Hepatocyte (in vitro differentiated cells): ENCODE measurements around the gene SLC25A40.

Experiments used
- EZH2 ChIP-seq: fragments of 200-600 bp; sonication (generic); IDR thresholded peaks from 2 replicates; pipeline ENCODE4 v1.6.1; 2016; ENCODE audit warnings: antibody characterized with exemption, mild to moderate bottlenecking, borderline replicate concordance
- EZH2phosphoT487 ChIP-seq: fragments of 200-600 bp; sonication (generic); IDR thresholded peaks from one replicate; pipeline ENCODE4 v1.6.1; 2018; ENCODE audit warnings: antibody characterized with exemption, mild to moderate bottlenecking, low read depth, moderate library complexity; ENCODE audit not compliant: unreplicated experiment, severe bottlenecking
- TF ChIP-seq, protein P1 (sequence below): fragments of 200-600 bp; sonication (generic); IDR thresholded peaks from 2 replicates; pipeline ENCODE4 v1.5.1; 2016; ENCODE audit warnings: antibody characterized with exemption, mild to moderate bottlenecking; ENCODE audit not compliant: poor library complexity

DNA sequence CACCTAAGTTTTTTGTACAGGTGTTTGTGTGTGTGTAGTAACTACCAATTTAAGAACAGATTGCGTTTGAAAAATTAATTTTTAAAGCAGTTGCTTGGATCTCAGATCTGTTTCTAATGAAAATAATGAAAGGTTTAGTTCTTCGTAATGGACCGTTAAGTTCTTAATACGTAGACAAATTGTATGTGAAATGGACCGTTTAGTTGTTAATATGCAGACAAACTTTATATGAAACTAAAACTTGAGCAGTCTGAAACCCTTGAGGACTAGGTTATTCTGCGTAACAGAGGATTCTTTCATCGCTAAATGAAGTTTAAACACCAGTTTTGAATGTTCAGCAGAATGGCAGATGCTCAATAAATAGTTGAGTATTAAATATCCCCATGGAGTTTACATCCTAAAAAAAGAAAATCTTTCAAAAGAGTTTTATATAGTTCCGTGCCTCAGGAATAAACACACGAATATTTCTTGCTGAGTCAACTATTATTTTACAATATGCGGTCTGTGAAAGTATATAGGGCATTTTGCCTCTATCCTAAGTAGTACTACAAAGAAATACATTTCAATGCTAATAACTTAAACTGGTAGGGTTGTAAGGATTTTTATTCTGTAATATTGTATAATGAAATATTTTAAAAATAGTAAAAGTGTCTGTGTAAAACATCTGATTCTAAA lies 1.3 kb upstream of the SLC25A40 start:
- TF ChIP-seq, protein P1, sequence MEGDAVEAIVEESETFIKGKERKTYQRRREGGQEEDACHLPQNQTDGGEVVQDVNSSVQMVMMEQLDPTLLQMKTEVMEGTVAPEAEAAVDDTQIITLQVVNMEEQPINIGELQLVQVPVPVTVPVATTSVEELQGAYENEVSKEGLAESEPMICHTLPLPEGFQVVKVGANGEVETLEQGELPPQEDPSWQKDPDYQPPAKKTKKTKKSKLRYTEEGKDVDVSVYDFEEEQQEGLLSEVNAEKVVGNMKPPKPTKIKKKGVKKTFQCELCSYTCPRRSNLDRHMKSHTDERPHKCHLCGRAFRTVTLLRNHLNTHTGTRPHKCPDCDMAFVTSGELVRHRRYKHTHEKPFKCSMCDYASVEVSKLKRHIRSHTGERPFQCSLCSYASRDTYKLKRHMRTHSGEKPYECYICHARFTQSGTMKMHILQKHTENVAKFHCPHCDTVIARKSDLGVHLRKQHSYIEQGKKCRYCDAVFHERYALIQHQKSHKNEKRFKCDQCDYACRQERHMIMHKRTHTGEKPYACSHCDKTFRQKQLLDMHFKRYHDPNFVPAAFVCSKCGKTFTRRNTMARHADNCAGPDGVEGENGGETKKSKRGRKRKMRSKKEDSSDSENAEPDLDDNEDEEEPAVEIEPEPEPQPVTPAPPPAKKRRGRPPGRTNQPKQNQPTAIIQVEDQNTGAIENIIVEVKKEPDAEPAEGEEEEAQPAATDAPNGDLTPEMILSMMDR: no peak
- TF ChIP-seq EZH2 (no peak), EZH2phosphoT487 (no peak)
